Posterior cingulate gyrus (tissue), 11 donors: ENCODE data around the gene PFKFB3.
"Not testable (repeated sequence)": the region's sequence is repeated elsewhere in the genome, so short reads cannot be mapped to it uniquely, and the experiment has no call there.

Source experiments
- DNase-seq, 10 donors: peaks; one replicate each; pipeline versions ENCODE4 v3.0.0 to v3.0.0-alpha.2; 2020 to 2021; ENCODE audit warnings: mixed read lengths in 3 of 10
- intact Hi-C: fragments of 100-400 bp; cut with DNase I; formaldehyde crosslinking; loops from one replicate; pipeline ENCODE4 v1.15.1; 2023

The PFKFB3 gene

DNA sequence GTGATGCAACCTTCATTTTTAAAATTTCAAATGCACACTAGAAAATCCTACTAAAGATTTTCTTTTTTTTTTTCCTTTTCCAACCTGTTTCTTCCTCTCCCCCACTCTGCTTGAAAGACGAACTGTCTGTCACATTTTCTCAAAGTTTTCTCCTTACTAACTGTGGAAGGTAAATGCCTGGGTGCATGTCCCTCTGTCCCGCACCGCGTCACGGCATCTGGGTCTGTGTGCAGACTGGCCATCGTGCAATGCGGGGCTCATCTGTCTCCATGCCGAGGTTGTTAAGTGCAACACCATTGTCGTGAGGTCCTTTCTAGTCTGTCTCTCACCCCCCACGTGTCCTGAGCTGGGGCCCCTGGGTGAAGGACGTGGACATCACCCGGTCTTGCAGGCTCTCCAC lies 28.4 kb downstream of the PFKFB3 start:
- DNase-seq, result no peak
- intact Hi-C loops, result no loop called here

GRCh38 chr10:6231730-6232129 lies 29.0 kb downstream of the PFKFB3 start:
- intact Hi-C loops, result no loop called here
- peak in 1 of 10 donors; percentile 78 for DNase-seq

GRCh38 chr10:6232225-6232807 lies 29.6 kb downstream of the PFKFB3 start:
- DNase-seq, result peak in 1 of 10 donors; percentile 66
- intact Hi-C loops, result no loop called here

- peak in 5 of 10 donors; percentile 29 to 89 (median 65) for DNase-seq
- intact Hi-C loops, result no loop called here
These were observed 30.4 kb downstream of the PFKFB3 start for GRCh38 chr10:6232846-6233724.

DNA sequence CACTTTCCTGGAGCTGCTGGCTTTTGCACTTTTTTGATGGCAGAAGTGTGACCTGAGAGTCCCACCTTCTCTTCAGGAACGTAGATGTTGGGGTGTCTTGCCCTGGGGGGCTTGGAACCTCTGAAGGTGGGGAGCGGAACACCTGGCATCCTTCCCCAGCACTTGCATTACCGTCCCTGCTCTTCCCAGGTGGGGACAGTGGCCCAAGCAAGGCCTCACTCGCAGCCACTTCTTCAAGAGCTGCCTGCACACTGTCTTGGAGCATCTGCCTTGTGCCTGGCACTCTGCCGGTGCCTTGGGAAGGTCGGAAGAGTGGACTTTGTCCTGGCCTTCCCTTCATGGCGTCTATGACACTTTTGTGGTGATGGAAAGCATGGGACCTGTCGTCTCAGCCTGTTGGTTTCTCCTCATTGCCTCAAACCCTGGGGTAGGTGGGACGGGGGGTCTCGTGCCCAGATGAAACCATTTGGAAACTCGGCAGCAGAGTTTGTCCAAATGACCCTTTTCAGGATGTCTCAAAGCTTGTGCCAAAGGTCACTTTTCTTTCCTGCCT lies 31.1 kb downstream of the PFKFB3 start:
- peak in 1 of 10 donors; percentile 80 for DNase-seq
- intact Hi-C loops, result no loop called here

GRCh38 chr10:6234371-6234770 lies 31.6 kb downstream of the PFKFB3 start:
- intact Hi-C loops, result no loop called here
- DNase-seq, result peak in 1 of 10 donors; percentile 51

- DNase-seq, result peak in 1 of 10 donors; percentile 81
- intact Hi-C loops, result no loop called here
These were observed 33.8 kb downstream of the PFKFB3 start for GRCh38 chr10:6236349-6237198.

GRCh38 chr10:6237199-6237530 lies 34.4 kb downstream of the PFKFB3 start:
- intact Hi-C loops, result no loop called here

DNA sequence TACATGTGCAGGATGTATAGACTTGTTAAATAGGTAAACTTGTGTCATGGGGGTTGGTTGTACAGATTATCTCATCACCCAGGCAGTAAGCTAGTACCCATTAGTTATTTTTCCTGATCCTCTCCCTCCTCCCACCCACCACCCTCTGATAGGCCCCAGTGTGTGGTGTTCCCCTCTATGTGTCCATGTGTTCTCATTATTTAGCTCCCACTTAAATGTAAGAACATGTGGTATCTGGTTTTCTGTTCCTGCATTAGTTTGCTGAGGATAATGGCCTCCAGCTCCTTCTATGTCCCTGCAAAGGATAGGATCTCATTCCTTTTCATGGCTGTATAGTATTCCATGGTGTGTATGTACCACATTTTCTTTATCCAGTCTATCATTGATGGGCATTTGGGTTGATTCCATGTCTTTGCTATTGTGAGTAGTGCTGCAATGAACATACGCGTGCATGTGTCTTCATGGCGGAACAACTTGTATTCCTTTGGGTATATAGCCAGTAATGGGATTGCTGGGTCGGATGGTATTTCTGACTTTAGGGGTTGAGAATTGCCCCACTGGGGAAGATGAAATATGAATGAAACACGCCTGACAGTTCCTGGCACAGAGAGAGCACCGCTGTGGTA lies 36.0 kb downstream of the PFKFB3 start:
- DNase-seq, intact Hi-C loops: not testable (repeated sequence)

More at GRCh38 chr10:6237199-6237530, 34.4 kb downstream of the PFKFB3 start:
- DNase-seq, result no peak

DNA sequence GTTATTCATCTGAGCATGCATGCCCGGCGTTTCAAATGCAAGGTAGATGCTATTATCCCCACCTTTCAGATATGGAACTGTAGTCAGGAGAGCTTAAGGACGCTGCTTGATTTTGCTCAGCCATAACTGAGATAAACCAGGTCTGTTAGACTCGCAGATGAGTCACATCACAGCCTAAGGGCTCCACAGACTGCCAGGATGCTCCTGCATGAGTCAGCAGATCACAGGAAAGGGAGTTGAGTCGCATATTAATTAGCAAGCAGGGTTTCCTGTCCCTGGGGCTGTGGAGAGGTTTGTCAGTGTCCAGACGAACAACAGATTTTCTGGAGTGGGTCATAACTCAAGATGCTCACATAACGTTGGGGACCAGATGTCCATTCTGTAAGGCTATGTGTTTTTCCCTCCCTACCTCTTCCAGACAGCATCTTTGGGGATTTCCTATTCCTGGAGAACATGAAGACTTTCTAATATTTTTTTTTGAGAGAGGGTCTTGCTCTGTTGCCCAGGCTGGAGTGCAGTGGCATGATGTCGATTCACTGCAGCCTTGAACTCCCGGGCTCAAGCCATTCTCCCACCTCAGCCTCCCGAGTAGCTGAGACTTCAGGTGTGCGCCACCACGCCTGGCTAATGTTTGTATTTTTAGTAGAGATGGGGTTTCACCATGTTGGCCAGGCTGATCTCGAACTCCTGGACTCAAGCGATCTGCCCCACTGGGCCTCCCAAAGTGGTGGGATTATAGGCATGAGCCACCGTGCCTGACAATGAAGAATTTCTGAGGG lies 36.7 kb downstream of the PFKFB3 start:
- DNase-seq, result peak in 1 of 10 donors; percentile 90
- intact Hi-C loops, result no loop called here

- no peak for DNase-seq
- intact Hi-C loops, result no loop called here
These were observed 37.5 kb downstream of the PFKFB3 start for GRCh38 chr10:6240254-6240653.

- DNase-seq, result no peak
- intact Hi-C loops, result no loop called here
These were observed 39.4 kb downstream of the PFKFB3 start for GRCh38 chr10:6242089-6242488.

DNA sequence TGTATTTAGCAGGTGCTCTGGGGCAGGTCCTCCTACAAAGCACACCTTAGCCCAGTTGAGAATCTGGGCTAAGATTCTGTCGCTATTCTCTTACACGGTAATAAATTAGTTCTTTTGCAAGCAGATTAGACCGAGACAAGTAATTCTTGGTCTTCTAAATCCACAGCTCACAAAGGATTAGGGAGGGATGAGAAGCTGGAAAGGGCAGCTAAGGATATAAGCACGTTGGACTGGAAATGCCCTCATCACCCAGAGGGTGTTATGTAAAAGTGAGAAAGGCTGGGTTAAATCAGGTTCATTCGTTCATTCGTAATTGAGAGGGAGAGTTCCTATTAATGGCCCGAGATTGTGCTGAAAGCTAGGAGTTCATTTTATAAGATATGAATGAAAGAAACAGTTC lies 41.8 kb downstream of the PFKFB3 start:
- no peak for DNase-seq
- intact Hi-C loops, result no loop called here

- no peak for DNase-seq
- intact Hi-C loops, result no loop called here
These were observed 44.4 kb downstream of the PFKFB3 start for GRCh38 chr10:6247041-6247712.

DNA sequence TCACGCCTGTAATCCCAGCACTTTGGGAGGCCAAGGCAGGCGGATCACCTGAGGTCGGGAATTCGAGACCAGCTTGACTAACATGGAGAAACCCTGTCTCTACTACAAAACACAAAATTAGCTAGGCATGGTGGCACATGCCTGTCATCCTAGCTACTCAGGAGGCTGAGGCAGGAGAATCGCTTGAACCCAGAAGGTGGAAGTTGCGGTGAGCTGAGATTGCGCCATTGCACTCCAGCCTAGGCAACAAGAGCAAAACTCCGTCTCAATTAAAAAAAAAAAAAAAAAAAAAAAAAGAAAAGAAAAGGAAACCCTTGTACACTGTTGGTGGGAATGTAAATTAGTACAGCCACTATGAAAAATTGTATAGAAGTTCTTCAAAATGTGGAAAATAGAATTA lies 46.2 kb downstream of the PFKFB3 start:
- intact Hi-C loops, DNase-seq: not testable (repeated sequence)

GRCh38 chr10:6249698-6250097 lies 47.0 kb downstream of the PFKFB3 start:
- intact Hi-C loops, result no loop called here

GRCh38 chr10:6250745-6251144 lies 48.0 kb downstream of the PFKFB3 start:
- intact Hi-C loops, result no loop called here

More at GRCh38 chr10:6249698-6250097, 47.0 kb downstream of the PFKFB3 start:
- DNase-seq, result no peak

GRCh38 chr10:6254201-6254600 lies 51.5 kb downstream of the PFKFB3 start:
- intact Hi-C loops, result no loop called here
- no peak for DNase-seq

More at GRCh38 chr10:6250745-6251144, 48.0 kb downstream of the PFKFB3 start:
- DNase-seq, result no peak

DNA sequence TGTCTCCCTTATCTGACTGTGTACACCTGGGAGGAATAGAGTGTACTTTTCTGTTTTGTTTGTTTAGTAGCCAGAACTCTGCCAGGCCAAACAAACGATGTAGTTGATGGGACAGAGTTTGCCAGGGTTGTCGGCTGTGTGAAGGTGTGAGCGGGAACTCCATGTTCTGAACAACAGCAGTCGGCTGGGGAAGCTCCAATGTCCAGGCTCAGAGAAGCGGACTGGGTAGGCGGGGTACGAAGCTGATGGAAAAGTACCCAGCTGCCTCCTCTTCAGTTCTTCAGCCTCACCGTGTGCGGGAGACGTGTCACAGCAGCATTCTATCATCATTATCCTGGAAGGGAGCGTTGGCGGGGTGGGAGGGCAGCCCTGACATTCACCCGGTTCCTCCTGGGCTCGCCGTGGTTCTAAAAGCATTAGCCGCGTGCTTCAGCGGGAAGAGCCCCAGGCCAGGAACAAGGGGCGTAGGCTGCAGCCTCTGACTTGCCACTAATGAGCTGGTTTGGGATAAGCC lies 52.9 kb downstream of the PFKFB3 start:
- intact Hi-C loops, result no loop called here
- no peak for DNase-seq
